ENCODE measurements around the gene TBC1D1.

The TBC1D1 gene

GRCh38 chr4:38138363-38138762, 247.5 kb downstream of the TBC1D1 start:
- ATAC-seq = no peak
- TF ChIP-seq ZNF8 (CRISPR knock-in tag; IDR thresholded peaks at IDR 0.05) (no peak), PPARA (CRISPR knock-in tag; IDR thresholded peaks at IDR 0.05; ENCODE audit: borderline replicate concordance) (no peak), TOX (CRISPR knock-in tag; IDR thresholded peaks at IDR 0.05; ENCODE audit: borderline replicate concordance) (no peak), ZNF70 (CRISPR knock-in tag; IDR thresholded peaks at IDR 0.05) (no peak), CREB5 (CRISPR knock-in tag; IDR thresholded peaks at IDR 0.05; ENCODE audit: low read depth) (no peak), TSHZ2 (CRISPR knock-in tag; IDR thresholded peaks at IDR 0.05) (no peak), ZFP3 (CRISPR knock-in tag; IDR thresholded peaks at IDR 0.05) (no peak), ISL1 (CRISPR knock-in tag; IDR thresholded peaks at IDR 0.05) (no peak), ARNTL (CRISPR knock-in tag; IDR thresholded peaks at IDR 0.05; ENCODE audit: borderline replicate concordance, low read depth) (no peak), ESRRG (CRISPR knock-in tag; IDR thresholded peaks at IDR 0.05) (no peak), CSDC2 (CRISPR knock-in tag; IDR thresholded peaks at IDR 0.05) (no peak), ZFP30 (CRISPR knock-in tag; IDR thresholded peaks at IDR 0.05) (no peak), RARB (CRISPR knock-in tag; IDR thresholded peaks at IDR 0.05) (no peak), TCF4 (CRISPR knock-in tag; IDR thresholded peaks at IDR 0.05; ENCODE audit: borderline replicate concordance) (no peak), SNAI2 (CRISPR knock-in tag; IDR thresholded peaks at IDR 0.05) (no peak), CSRNP3 (CRISPR knock-in tag; IDR thresholded peaks at IDR 0.05) (no peak), PATZ1 (CRISPR knock-in tag; IDR thresholded peaks at IDR 0.05; ENCODE audit: borderline replicate concordance) (no peak), ZC3H10 (CRISPR knock-in tag; IDR thresholded peaks at IDR 0.05) (no peak)

GRCh38 chr4:38139187-38139586, 248.3 kb downstream of the TBC1D1 start:
- no peak for TF ChIP-seq RARB (CRISPR knock-in tag; IDR thresholded peaks at IDR 0.05)
- no peak for TF ChIP-seq ZFP3 (CRISPR knock-in tag; IDR thresholded peaks at IDR 0.05)
- TF ChIP-seq PATZ1 (CRISPR knock-in tag; IDR thresholded peaks at IDR 0.05; ENCODE audit: borderline replicate concordance) = no peak
- TF ChIP-seq SNAI2 (CRISPR knock-in tag; IDR thresholded peaks at IDR 0.05) = no peak
- TF ChIP-seq ZFP30 (CRISPR knock-in tag; IDR thresholded peaks at IDR 0.05) = no peak
- no peak for TF ChIP-seq BACH2 (CRISPR knock-in tag; IDR thresholded peaks at IDR 0.05; ENCODE audit: borderline replicate concordance)
- TF ChIP-seq CREB5 (CRISPR knock-in tag; IDR thresholded peaks at IDR 0.05; ENCODE audit: low read depth) = no peak
- TF ChIP-seq TOX (CRISPR knock-in tag; IDR thresholded peaks at IDR 0.05; ENCODE audit: borderline replicate concordance) = no peak
- no peak for TF ChIP-seq TCF4 (CRISPR knock-in tag; IDR thresholded peaks at IDR 0.05; ENCODE audit: borderline replicate concordance)
- no peak for TF ChIP-seq ZNF70 (CRISPR knock-in tag; IDR thresholded peaks at IDR 0.05)
- ATAC-seq = no peak
